Measurements from ENCODE around the gene SEMA5B.

Gene SEMA5B

GRCh38 chr3:122892118-122892960 is 135.2 kb downstream of the SEMA5B start:
- Histone ChIP-seq H3K9me3 (ENCODE audit: control insufficient read depth, insufficient read depth, low read depth, low read length) (no peaks in the 10 kb centered on the region), H3K4me3 (ENCODE audit: low read depth, low read length) (no peak overlapping the region), H3K27ac (ENCODE audit: extremely low read depth, low read depth, low read length) (no peak overlapping the region), H3K36me3 (ENCODE audit: control insufficient read depth in 2 of 2, insufficient read depth in 1 of 2, low read length in 2 of 2) (no peaks in the 10 kb centered on the region), H3K4me1 (ENCODE audit: control insufficient read depth, insufficient read depth, low read length) (no peaks in the 10 kb centered on the region)
- TF ChIP-seq SP7 (tag by site-specific recombination; IDR thresholded peaks at IDR 0.05), result no peak
- no peak for TF ChIP-seq ZNF155 (tag by site-specific recombination; IDR thresholded peaks at IDR 0.05)
- no peak for TF ChIP-seq ZEB2 (tag by site-specific recombination; IDR thresholded peaks at IDR 0.05)
- TF ChIP-seq ZNF274 (IDR thresholded peaks at IDR 0.05; ENCODE audit: low read length), result no peak
- no peak for TF ChIP-seq ZNF274 (tag by site-specific recombination; IDR thresholded peaks at IDR 0.05; ENCODE audit: borderline replicate concordance)
- no peak for TF ChIP-seq PRDM6 (tag by site-specific recombination; IDR thresholded peaks at IDR 0.05)
- TF ChIP-seq HOXA7 (CRISPR knock-in tag; IDR thresholded peaks at IDR 0.05; ENCODE audit: borderline replicate concordance), result no peak
- TF ChIP-seq ZNF335 (tag by site-specific recombination; conservative IDR thresholded peaks at IDR 0.05), result no peak
- TF ChIP-seq ZFP37 (tag by site-specific recombination; IDR thresholded peaks at IDR 0.05), result no peak
- no peak for TF ChIP-seq CTCF (tag by site-specific recombination; IDR thresholded peaks at IDR 0.05)
- POLR2A ChIA-PET, result no interaction called here
- CTCF ChIA-PET, result interaction anchor here (0.6 to 1.0 kb wide), 2 partner anchors 136 to 331 kb away, joined by 3 to 4 read pairs; no protein-coding TSS in a partner anchor

- ChIA-PET CTCF (interaction anchor here (0.6 kb wide), 1 partner anchor 137 kb away, joined by 3 read pairs; no protein-coding TSS in a partner anchor), POLR2A (no interaction called here)
- Histone ChIP-seq H3K36me3 (ENCODE audit: control insufficient read depth in 2 of 2, insufficient read depth in 1 of 2, low read length in 2 of 2) (no peaks in the 10 kb centered on the region), H3K4me1 (ENCODE audit: control insufficient read depth, insufficient read depth, low read length) (no peaks in the 10 kb centered on the region), H3K27ac (ENCODE audit: extremely low read depth, low read depth, low read length) (no peak overlapping the region), H3K4me3 (ENCODE audit: low read depth, low read length) (no peak overlapping the region), H3K9me3 (ENCODE audit: control insufficient read depth, insufficient read depth, low read depth, low read length) (no peaks in the 10 kb centered on the region)
- TF ChIP-seq ZNF48 (tag by site-specific recombination; IDR thresholded peaks at IDR 0.05), result no peak
- TF ChIP-seq TSHZ1 (tag by site-specific recombination; IDR thresholded peaks at IDR 0.05; ENCODE audit: borderline replicate concordance), result no peak
Measured at GRCh38 chr3:122890720-122891220, 136.8 kb downstream of the SEMA5B start.

- Histone ChIP-seq H3K27ac (ENCODE audit: extremely low read depth, low read depth, low read length) (no peak overlapping the region), H3K4me3 (ENCODE audit: low read depth, low read length) (no peak overlapping the region), H3K36me3 (ENCODE audit: control insufficient read depth in 2 of 2, insufficient read depth in 1 of 2, low read length in 2 of 2) (no peaks in the 10 kb centered on the region), H3K9me3 (ENCODE audit: control insufficient read depth, insufficient read depth, low read depth, low read length) (no peaks in the 10 kb centered on the region), H3K4me1 (ENCODE audit: control insufficient read depth, insufficient read depth, low read length) (no peaks in the 10 kb centered on the region)
- ChIA-PET POLR2A (no interaction called here), CTCF (interaction anchor here (0.6 kb wide), 2 partner anchors 58 to 138 kb away, joined by 3 read pairs; no protein-coding TSS in a partner anchor)
- no peak for TF ChIP-seq GLI4 (tag by site-specific recombination; IDR thresholded peaks at IDR 0.05)
- peak; percentile 97 for TF ChIP-seq BCL6B (tag by site-specific recombination; IDR thresholded peaks at IDR 0.05)
Measured at GRCh38 chr3:122890077-122890719, 137.4 kb downstream of the SEMA5B start.

All from HEK293 (cell line).